Spleen (tissue), 7 donors: ENCODE measurements around the gene GGT6.

Source experiments
- POLR2A ChIP-seq, 3 donors: fragments of 450-650 bp; IDR thresholded peaks; one replicate each; pipeline ENCODE4 v1.5.1; 2017; ENCODE audit warnings: antibody characterized with exemption in 3 of 3, mild to moderate bottlenecking in 1 of 3
- POLR2AphosphoS5 ChIP-seq, 3 donors: sonication (generic); formaldehyde crosslinking; IDR thresholded peaks; one replicate each; pipeline ENCODE4 v1.5.1; 2017; ENCODE audit warnings: antibody characterized with exemption in 3 of 3
- TF ChIP-seq, protein P1 (sequence below), 11 experiments: fragments of 200-600 bp in 7 of 11; fragments of 450-650 bp in 4 of 11; sonication (generic) in 4 of 11; IDR thresholded peaks in 8 of 11; conservative IDR thresholded peaks in 3 of 11; 1 replicate in 7 of 11; 2 replicates in 4 of 11; pipeline versions ENCODE4 v1.4.0 to v1.8.0; 2016 to 2021; ENCODE audit warnings: antibody characterized with exemption in 11 of 11, inconsistent platforms in 4 of 11, mild to moderate bottlenecking in 1 of 11
- donor health status: DM: no; HTN: no; CAD: no; lungs with moderate emphysema.
- donor health status: DM: no; HTN: no; CAD: no.
- donor health status: DM: no; HTN: no; CAD: no.

DNA sequence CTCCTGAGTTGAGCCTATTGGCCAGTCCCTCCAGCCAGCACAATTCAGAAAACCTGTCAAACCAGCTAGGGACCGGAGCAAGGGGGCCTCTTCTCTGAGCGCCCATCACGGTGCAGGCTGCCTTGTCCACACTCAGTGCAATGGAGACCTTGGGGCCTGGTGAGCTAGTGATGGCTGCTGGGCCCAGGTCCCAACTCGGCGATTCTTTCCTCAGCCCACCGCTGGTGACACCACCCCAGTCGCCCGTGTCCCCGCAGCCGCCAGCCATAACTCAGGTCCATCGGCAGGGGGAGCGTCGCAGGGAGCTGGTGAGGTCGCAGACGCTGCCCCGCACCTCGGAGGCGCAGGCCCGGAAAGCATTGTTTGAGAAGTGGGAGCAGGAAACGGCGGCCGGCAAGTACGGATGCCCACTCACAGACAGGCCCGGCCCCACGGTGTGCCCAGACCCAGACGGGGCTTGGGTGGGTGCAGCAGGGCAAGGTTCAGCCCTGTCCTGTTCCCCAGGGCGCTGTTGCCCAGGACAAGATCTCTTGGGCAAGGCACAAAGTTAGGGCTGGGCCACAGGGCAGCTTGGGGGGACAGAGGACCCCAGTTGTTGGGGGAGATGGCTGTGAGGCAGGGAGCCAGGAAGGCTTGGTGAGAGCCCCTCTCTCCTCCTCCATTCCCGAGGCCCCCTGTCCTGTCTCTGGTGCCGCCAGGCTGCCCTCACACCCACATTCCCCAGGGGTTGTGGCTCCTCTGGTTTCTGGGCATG is 34.7 kb upstream of the GGT6 start:
- TF ChIP-seq, protein P1, sequence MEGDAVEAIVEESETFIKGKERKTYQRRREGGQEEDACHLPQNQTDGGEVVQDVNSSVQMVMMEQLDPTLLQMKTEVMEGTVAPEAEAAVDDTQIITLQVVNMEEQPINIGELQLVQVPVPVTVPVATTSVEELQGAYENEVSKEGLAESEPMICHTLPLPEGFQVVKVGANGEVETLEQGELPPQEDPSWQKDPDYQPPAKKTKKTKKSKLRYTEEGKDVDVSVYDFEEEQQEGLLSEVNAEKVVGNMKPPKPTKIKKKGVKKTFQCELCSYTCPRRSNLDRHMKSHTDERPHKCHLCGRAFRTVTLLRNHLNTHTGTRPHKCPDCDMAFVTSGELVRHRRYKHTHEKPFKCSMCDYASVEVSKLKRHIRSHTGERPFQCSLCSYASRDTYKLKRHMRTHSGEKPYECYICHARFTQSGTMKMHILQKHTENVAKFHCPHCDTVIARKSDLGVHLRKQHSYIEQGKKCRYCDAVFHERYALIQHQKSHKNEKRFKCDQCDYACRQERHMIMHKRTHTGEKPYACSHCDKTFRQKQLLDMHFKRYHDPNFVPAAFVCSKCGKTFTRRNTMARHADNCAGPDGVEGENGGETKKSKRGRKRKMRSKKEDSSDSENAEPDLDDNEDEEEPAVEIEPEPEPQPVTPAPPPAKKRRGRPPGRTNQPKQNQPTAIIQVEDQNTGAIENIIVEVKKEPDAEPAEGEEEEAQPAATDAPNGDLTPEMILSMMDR (IDR thresholded peaks at IDR 0.05 in 8 of 11, conservative IDR thresholded peaks at IDR 0.05 in 3 of 11): peak in 7 of 11 experiments; percentile 41 to 58 (median 47)
- TF ChIP-seq POLR2AphosphoS5 (IDR thresholded peaks at IDR 0.05) (peak in 1 of 3 donors; percentile 38), POLR2A (IDR thresholded peaks at IDR 0.05) (no peak)
